Stimulated activated naive B cell treated with anti-CD40 and anti-IgM and Interleukin-4, amounts not matched to agents 10 μg/mL and 1 μg/mL and 100 μg/mL, for 72 hours (primary cell): ENCODE results near the gene NOVA2.
A peak's percentile ranks its signal among the peaks of the same experiment; 100 is the strongest.

Experiments
- ATAC-seq, 2 donors: fragments of 150-1000 bp; cut with Tn5 transposase; replicated peaks; 2 replicates each; pipeline ENCODE4 v1.10.0; 2021; ENCODE audit warnings: moderate library complexity in 1 of 2
- DNase-seq: peaks from one replicate; pipeline ENCODE4 v3.0.0; 2021
- H3K27ac Mint-ChIP-seq: one replicate; pipeline ENCODE4 v1.8.0; 2022; ENCODE audit warnings: mild to moderate bottlenecking, mixed read lengths
- H3K27me3 Mint-ChIP-seq, 2 donors: one replicate each; pipeline ENCODE4 v1.8.0; 2022; ENCODE audit warnings: mixed read lengths in 2 of 2
- H3K36me3 Mint-ChIP-seq, 2 donors: one replicate each; pipeline ENCODE4 v1.8.0; 2022; ENCODE audit warnings: mixed read lengths in 2 of 2, mild to moderate bottlenecking in 1 of 2
- H3K4me1 Mint-ChIP-seq, 2 donors: one replicate each; pipeline ENCODE4 v1.8.0; 2022; ENCODE audit warnings: mixed read lengths in 2 of 2, mild to moderate bottlenecking in 1 of 2
- H3K4me3 Mint-ChIP-seq, 2 donors: one replicate each; pipeline ENCODE4 v1.8.0; 2022; ENCODE audit warnings: mild to moderate bottlenecking in 2 of 2, mixed read lengths in 2 of 2, moderate library complexity in 1 of 2
- H3K9me3 Mint-ChIP-seq, 2 donors: one replicate each; pipeline ENCODE4 v1.8.0; 2022; ENCODE audit warnings: mixed read lengths in 2 of 2, mild to moderate bottlenecking in 1 of 2

NOVA2 gene

DNA sequence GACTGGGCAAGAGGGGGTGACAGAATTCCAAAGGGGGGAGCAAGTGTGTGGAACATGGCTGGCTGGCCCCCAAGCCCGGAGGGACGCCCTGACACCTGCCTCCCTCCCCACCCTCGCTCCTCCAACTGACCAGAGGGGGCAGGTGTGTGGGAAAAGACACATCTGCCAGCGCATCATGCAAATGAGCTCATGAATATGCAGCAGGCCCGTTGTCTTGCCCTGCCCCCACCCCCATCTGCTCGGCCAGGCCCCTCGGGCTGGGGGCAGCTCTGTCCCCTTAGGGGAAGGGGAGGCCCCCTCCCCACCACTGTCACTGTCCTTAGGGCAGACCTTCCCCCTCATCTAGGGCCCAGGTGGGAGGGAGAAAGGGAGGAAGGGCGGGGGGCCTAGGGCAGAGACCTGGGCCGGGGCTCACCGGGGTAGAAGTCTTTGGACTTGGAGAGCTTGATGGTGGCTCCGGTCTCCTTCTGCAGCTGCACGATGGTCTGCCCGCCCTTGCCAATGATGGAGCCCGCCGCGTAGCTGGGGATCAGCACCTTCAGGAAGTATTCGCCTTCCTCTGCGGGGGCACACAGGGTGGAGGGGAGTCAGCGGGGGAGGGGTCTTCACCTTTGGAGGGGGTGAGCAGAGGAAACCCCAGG is 12.9 kb downstream of the NOVA2 start:
- peaks cover 54% of the 10 kb centered on the region in 2 donors for H3K27me3 Mint-ChIP-seq
- no peak overlapping the region for H3K27ac Mint-ChIP-seq
- peaks cover 0 to 2% of the 10 kb centered on the region in 2 donors for H3K9me3 Mint-ChIP-seq
- DNase-seq (no peak), ATAC-seq (no peak)
- H3K4me3 Mint-ChIP-seq: no peak overlapping the region
- H3K4me1 Mint-ChIP-seq: peaks cover 3 to 6% of the 10 kb centered on the region in 2 donors
- no peaks in the 10 kb centered on the region for H3K36me3 Mint-ChIP-seq

DNA sequence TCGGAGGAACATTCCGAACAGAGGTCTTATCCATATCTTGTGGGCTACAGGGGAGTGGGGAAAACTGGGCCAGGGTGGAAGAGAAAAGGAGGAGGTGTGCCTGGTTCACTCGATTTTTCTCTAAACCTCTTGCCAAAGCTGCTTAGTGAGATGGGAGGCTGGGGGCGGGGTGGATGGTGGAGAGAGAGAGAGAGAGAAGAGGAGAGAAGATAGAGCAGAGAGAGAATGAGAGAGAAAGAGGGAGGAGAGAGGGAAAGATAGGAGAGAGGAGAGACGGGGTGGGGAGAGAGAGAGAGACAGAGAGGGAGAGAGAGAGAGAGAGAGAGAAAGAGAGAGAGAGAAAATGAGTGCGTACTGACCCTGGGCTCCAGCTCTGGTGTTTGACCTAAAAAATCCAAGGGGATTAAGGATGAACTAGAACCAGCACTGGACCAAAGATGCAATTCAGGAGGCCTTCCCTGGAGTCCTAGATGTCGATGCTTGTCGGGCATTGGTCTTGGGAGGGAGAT is 14.1 kb downstream of the NOVA2 start:
- Mint-ChIP-seq H3K27ac (no peak overlapping the region), H3K4me1 (peaks cover 3 to 6% of the 10 kb centered on the region in 2 donors), H3K4me3 (no peak overlapping the region), H3K27me3 (peaks cover 55 to 58% of the 10 kb centered on the region in 2 donors), H3K36me3 (peaks cover 3 to 4% of the 10 kb centered on the region in 2 donors), H3K9me3 (peaks cover 0 to 4% of the 10 kb centered on the region in 2 donors)
- DNase-seq: no peak
- ATAC-seq: no peak

DNA sequence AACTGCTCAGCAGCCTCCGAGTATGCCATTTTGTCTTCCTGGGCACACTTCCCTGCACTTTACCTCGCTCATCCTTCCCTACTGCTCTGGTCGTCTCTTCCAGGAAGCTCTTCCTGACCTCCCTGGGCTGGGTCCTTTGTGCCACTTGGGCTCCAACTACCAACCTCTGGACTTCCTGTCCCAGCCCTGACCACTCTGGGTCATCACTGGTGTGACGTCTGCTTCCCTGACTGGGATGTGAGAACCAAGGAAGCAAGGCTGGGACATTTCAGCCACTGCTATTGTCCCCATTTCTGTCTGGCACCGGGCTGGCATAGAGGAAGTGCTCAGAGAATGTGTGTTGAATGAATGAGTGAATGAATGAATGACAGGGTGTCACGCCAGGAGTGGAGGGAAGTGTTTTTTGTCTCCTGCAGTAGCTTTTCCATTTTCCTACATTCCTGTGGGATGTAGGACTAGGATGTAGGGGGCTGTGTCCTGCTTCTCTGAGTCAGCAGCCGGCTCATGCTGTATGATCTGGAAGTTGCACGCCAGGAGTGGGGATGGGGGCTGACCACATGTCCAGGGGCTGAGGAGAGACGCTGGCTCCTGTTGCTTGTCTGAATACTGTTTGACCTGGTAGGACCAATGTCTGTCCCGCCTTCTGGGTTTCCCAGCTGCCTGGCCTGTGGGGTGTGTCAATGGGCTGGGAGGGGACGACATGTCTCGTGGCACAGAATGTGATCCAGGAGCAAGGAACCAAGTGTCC is 14.7 kb downstream of the NOVA2 start:
- peaks cover 3 to 4% of the 10 kb centered on the region in 2 donors for H3K36me3 Mint-ChIP-seq
- H3K27ac Mint-ChIP-seq: no peak overlapping the region
- ATAC-seq (no peak), DNase-seq (no peak)
- H3K9me3 Mint-ChIP-seq: peaks cover 0 to 4% of the 10 kb centered on the region in 2 donors
- H3K4me1 Mint-ChIP-seq: peaks cover 3 to 6% of the 10 kb centered on the region in 2 donors
- no peak overlapping the region for H3K4me3 Mint-ChIP-seq
- H3K27me3 Mint-ChIP-seq: peaks cover 55 to 57% of the 10 kb centered on the region in 2 donors

GRCh38 chr19:45958320-45958719 is 15.3 kb downstream of the NOVA2 start:
- DNase-seq: no peak
- H3K9me3 Mint-ChIP-seq: peaks cover under 1 to 8% of the 10 kb centered on the region in 2 donors
- H3K4me3 Mint-ChIP-seq: no peak overlapping the region
- H3K27me3 Mint-ChIP-seq: peaks cover 57 to 61% of the 10 kb centered on the region in 2 donors
- H3K36me3 Mint-ChIP-seq: peaks cover 4 to 6% of the 10 kb centered on the region in 2 donors
- no peak overlapping the region for H3K27ac Mint-ChIP-seq
- peaks cover 4 to 6% of the 10 kb centered on the region in 2 donors for H3K4me1 Mint-ChIP-seq
- no peak for ATAC-seq

DNA sequence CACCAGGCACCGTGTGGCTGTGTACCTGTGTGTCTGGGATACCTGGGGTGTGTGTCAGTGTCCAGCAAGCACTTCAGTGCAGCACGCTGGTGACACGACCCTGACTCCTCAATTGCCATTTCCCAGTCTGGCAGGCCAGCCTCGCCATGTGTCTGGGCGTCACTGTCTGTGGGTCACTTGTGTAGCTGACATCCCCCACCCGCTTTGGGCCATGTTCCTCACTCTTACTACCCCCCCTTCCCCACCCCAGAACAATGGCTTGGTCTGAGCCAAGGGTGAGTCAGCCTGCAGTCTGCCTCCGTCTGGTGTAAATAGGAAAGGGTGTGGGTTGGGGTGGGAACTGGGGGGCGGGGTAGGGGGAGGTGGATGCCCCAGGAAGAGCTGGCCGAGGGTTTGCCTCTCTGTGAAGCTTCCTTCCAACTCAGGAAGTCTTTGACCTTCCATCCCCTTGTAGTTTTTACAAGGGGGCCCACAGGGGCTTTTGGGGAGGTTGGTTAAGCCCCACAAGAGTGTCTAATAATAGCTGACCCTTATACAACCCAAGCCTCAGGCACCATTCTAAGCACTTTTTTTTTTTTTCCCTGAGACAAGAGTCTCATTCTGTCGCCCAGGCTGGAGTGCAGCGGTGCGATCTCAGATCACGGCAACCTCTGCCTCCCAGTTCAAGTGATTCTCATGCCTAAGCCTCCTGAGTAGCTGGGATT is 17.6 kb downstream of the NOVA2 start:
- Mint-ChIP-seq H3K9me3 (peaks cover 4 to 13% of the 10 kb centered on the region in 2 donors), H3K36me3 (peaks cover 6% of the 10 kb centered on the region in 2 donors), H3K27ac (no peak overlapping the region), H3K4me1 (peaks cover 7 to 16% of the 10 kb centered on the region in 2 donors), H3K4me3 (no peak overlapping the region), H3K27me3 (peaks cover 47 to 56% of the 10 kb centered on the region in 2 donors)
- no peak for DNase-seq
- no peak for ATAC-seq

DNA sequence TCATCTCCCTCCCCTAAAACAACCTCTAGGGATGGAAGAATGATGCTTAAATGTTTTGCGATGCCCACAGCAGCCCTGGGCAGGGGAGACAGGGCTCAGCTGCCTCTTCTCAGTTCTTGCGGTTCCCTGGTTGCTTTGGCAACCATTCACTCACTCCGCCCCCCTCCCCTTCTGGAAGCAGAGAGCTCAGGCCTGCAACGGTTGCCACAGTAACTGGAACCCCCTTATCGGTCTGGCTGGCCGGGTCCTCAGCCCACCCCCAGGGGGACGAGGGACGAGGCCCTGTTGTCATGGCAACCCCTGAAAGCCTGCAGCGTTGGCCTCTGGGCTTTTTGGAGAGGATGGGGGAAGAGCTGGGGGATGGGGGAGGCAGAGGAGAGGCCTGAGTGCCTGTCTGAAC is 19.5 kb downstream of the NOVA2 start:
- no peak for ATAC-seq
- H3K27ac Mint-ChIP-seq: no peak overlapping the region
- peaks cover 6% of the 10 kb centered on the region in 2 donors for H3K36me3 Mint-ChIP-seq
- H3K27me3 Mint-ChIP-seq: peaks cover 32 to 45% of the 10 kb centered on the region in 2 donors
- H3K9me3 Mint-ChIP-seq: peaks cover 4 to 13% of the 10 kb centered on the region in 2 donors
- no peak overlapping the region for H3K4me3 Mint-ChIP-seq
- peaks cover 4 to 10% of the 10 kb centered on the region in 2 donors for H3K4me1 Mint-ChIP-seq
- DNase-seq: no peak

- Mint-ChIP-seq H3K27ac (no peak overlapping the region), H3K27me3 (peaks cover 27 to 45% of the 10 kb centered on the region in 2 donors), H3K36me3 (peaks cover 6% of the 10 kb centered on the region in 2 donors), H3K4me1 (peaks cover 4 to 10% of the 10 kb centered on the region in 2 donors), H3K9me3 (peaks cover 4 to 13% of the 10 kb centered on the region in 2 donors), H3K4me3 (no peak overlapping the region)
- DNase-seq (no peak), ATAC-seq (no peak)
These were observed 20.0 kb downstream of the NOVA2 start for GRCh38 chr19:45953676-45954075.

- Mint-ChIP-seq H3K9me3 (peaks cover 4 to 10% of the 10 kb centered on the region in 2 donors), H3K27me3 (peaks cover 20 to 44% of the 10 kb centered on the region in 2 donors), H3K27ac (peak overlapping the region; percentile 59), H3K4me3 (peak overlapping the region; percentile 81 to 85), H3K4me1 (peaks cover 4 to 10% of the 10 kb centered on the region in 2 donors), H3K36me3 (peaks cover 6% of the 10 kb centered on the region in 2 donors)
- peak; percentile 34 for DNase-seq
- ATAC-seq: peak; percentile 65 to 68
These were observed 20.8 kb downstream of the NOVA2 start for GRCh38 chr19:45952686-45953505.

DNA sequence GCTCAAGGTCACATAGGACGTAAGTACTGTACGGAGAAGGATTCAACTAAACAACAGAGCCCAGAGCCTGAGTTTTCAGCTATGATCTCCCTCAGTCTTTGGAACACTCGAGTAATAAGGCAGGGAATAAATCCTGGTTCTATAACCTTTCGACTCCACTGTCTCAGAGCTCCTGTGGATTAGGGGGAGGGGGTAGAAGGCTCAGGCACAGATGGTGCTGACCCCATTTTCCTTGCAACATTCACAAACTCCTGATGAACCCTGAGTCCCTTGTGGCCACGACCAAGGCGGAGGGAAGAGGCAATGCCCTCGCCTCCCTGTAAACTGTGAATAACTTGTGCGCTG is 21.4 kb downstream of the NOVA2 start:
- Mint-ChIP-seq H3K27me3 (peaks cover 20 to 48% of the 10 kb centered on the region in 2 donors), H3K9me3 (peaks cover 4 to 10% of the 10 kb centered on the region in 2 donors), H3K4me3 (peak overlapping the region; percentile 81 to 85), H3K4me1 (peaks cover 4 to 10% of the 10 kb centered on the region in 2 donors), H3K27ac (no peak overlapping the region), H3K36me3 (peaks cover 6% of the 10 kb centered on the region in 2 donors)
- no peak for DNase-seq
- ATAC-seq: no peak

DNA sequence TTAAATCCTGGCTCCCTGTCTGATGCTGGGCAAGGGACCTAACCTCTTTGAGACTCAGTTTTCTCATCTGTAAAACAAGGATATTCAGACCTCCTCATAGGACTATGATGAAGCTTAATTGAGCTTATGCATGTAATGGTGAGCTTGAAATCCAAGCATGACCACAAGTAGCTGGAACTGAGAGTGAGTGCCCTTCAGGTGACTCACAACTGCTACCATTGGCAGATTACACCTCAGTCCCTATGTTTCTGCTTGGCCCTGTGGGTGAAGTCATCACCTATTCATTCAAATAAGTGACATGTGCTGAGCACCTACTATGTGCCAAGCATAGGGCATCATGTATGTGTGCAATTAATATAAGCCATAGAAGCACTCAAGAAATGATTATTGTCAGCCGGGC is 25.7 kb downstream of the NOVA2 start:
- ATAC-seq: no peak
- Mint-ChIP-seq H3K36me3 (no peaks in the 10 kb centered on the region), H3K4me3 (no peak overlapping the region), H3K4me1 (peaks cover 0 to 6% of the 10 kb centered on the region in 2 donors), H3K27me3 (peaks cover 6 to 47% of the 10 kb centered on the region in 2 donors), H3K9me3 (peaks cover 0 to 2% of the 10 kb centered on the region in 2 donors), H3K27ac (no peak overlapping the region)
- no peak for DNase-seq

DNA sequence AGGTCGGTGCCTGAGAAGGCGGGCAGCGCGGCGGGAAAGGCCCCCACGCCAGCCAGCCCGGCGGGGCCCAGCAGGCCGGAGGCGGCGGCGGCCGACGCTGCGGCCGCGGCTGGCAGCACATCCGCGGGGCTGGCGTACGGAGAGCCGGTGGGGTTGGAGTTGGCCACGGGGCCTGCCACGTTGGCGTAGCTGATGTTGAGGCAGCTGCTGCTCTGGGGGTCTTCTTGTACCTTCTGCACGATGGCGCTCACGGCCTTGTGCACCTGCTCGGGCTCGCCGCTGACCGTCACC is 33.2 kb downstream of the NOVA2 start:
- Mint-ChIP-seq H3K27ac (no peak overlapping the region), H3K9me3 (peaks cover 0 to 5% of the 10 kb centered on the region in 2 donors), H3K27me3 (peaks cover 44 to 74% of the 10 kb centered on the region in 2 donors), H3K4me1 (no peaks in the 10 kb centered on the region), H3K4me3 (no peak overlapping the region), H3K36me3 (no peaks in the 10 kb centered on the region)
- DNase-seq (no peak), ATAC-seq (no peak)

DNA sequence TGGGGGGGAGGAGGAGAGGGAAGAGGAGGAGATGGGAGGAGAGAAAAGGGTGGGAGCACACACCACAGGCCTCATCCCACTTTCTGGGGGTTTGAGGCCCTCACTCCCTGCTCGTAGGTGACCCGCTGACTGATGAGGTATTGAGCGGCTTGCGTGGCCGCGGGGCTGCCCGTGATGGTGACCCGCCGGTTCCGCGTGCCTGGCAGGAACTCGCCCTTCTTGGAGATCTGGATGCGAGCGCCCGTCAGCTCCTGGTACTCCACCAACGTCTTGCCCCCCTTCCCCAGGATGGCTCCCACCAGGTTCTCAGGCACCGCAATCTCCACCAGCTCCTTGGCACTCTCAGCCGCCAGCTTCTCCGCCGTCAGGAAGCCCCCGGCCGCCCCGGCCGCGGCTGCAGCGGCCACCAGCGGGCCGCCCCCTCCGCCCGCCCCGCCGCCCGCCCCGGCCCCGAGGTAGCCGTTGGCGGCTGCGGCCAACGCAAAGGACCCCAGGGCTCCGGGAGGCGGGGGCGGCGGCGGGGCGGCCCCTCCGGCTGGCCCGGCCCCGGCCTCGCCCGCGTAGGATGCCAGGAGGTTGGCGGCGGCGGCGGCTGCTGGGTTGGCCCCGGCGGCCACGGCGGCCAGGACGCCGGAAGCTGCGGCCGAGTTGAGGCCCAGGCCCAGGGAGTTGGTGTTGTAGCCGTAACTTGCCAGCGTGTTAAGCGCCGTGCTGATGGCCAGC is 33.7 kb downstream of the NOVA2 start:
- peaks cover 48 to 79% of the 10 kb centered on the region in 2 donors for H3K27me3 Mint-ChIP-seq
- peaks cover 0 to 5% of the 10 kb centered on the region in 2 donors for H3K9me3 Mint-ChIP-seq
- no peaks in the 10 kb centered on the region for H3K4me1 Mint-ChIP-seq
- no peaks in the 10 kb centered on the region for H3K36me3 Mint-ChIP-seq
- ATAC-seq (no peak), DNase-seq (no peak)
- H3K27ac Mint-ChIP-seq: no peak overlapping the region
- H3K4me3 Mint-ChIP-seq: no peak overlapping the region

DNA sequence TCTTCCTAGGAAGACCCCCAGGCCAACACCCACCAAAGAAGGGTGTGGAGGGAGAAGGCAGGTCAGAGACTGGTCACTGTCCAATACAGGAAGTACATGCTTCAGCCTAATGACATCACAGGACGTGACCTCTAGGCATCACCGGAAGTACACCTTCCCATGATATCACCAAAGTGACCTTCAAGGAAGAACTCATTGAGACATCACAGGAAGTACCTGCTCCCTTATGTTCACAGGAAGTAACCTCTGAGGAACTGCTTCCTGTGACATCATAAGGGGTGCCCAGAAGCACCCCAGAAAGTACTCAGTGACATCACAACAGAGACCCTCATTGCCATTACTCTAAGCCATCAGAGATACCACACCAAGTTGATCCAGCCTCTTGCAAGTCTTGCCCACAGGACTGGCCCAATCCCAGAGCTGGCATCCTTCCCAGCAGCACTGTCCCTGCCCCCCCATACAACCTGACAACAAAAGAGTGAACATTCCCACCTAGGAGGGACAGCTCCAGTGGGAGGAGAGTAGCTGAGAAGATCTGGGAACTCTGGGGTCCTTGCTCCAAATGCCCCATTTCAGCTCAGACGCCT is 34.8 kb downstream of the NOVA2 start:
- Mint-ChIP-seq H3K4me1 (no peaks in the 10 kb centered on the region), H3K27me3 (peaks cover 60 to 85% of the 10 kb centered on the region in 2 donors), H3K9me3 (peaks cover 0 to 5% of the 10 kb centered on the region in 2 donors), H3K4me3 (no peak overlapping the region), H3K27ac (no peak overlapping the region), H3K36me3 (no peaks in the 10 kb centered on the region)
- DNase-seq: no peak
- ATAC-seq: no peak
